Activated CD8-positive, alpha-beta T cell treated with anti-CD3 and anti-CD28 coated beads for 36 hours (primary cell): ENCODE results near the gene CTDP1. TPM values are rescaled to one million over a fixed set of nuclear protein-coding genes. Genes with fewer than 3 reads are reported as not detected.

Experiments used
- ATAC-seq: fragments of 200-7000 bp; cut with Tn5 transposase; one replicate; pipeline ENCODE4 v1.10.0; 2021; ENCODE audit warnings: mild to moderate bottlenecking, moderate library complexity
- CTCF ChIA-PET: fragments of 350-600 bp; sonication (Branson Sonifier 250); formaldehyde crosslinking; loops from one replicate; lab custom pipeline; 2021; ENCODE audit warnings: antibody characterized with exemption; lab: Charles Lee
- POLR2A ChIA-PET: fragments of 350-600 bp; sonication (Branson Sonifier 250); formaldehyde crosslinking; loops from one replicate; lab custom pipeline; 2021; ENCODE audit warnings: antibody characterized with exemption; lab: Charles Lee
- DNase-seq: peaks from one replicate; pipeline ENCODE4 v3.0.0-alpha.2; 2020
- H3K27ac Mint-ChIP-seq: one replicate; pipeline ENCODE4 v1.8.0; 2021; ENCODE audit warnings: mild to moderate bottlenecking, mixed read lengths
- H3K27me3 Mint-ChIP-seq: one replicate; pipeline ENCODE4 v1.8.0; 2021; ENCODE audit warnings: mixed read lengths
- H3K36me3 Mint-ChIP-seq: one replicate; pipeline ENCODE4 v1.8.0; 2021; ENCODE audit warnings: low read depth, mixed read lengths
- H3K4me1 Mint-ChIP-seq: one replicate; pipeline ENCODE4 v1.8.0; 2021; ENCODE audit warnings: low read depth, mixed read lengths
- H3K4me3 Mint-ChIP-seq: one replicate; pipeline ENCODE4 v1.8.0; 2021; ENCODE audit warnings: mild to moderate bottlenecking, moderate library complexity, mixed read lengths
- H3K9me3 Mint-ChIP-seq: one replicate; pipeline ENCODE4 v1.8.0; 2021; ENCODE audit warnings: mixed read lengths
- intact Hi-C: fragments of 100-400 bp; cut with micrococcal nuclease; formaldehyde crosslinking; loops from one replicate; pipeline ENCODE4 v1.10.0; 2022
- total RNA-seq, 2 experiments: library from RNA; stranded (reverse); gene quantifications; one replicate each; pipeline ENCODE4 v1.2.3, GENCODE V29; 2021
- TF ChIP-seq, protein P1 (sequence below): fragments of 200-600 bp; IDR thresholded peaks from one replicate; pipeline ENCODE4 v1.8.0; 2022; ENCODE audit warnings: antibody characterized with exemption, mild to moderate bottlenecking

Gene CTDP1
- total RNA-seq, 2 experiments from 2014 or later: 54.9 to 55.6 TPM

DNA sequence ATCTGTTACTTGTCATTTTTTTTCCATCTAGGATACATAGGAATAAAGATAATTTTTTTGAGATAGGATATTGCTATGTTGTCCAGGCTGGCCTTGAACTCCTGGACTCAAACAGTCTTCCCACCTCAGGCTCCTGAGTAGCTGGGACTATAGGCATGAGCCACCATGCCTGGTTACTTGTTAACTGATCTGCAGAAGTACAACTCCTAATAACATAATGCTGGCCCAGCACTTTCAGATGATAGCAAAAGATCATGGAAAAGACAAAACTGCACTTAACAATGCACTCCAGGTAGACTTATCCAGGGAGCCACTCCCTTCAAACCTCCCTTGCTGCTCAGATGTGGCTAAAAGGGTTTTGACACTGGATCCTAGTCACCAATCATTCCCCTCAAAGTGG, 11.4 kb upstream of the CTDP1 start:
- intact Hi-C loops: no loop called here
- Mint-ChIP-seq H3K9me3 (no peaks in the 10 kb centered on the region), H3K36me3 (peaks cover 2% of the 10 kb centered on the region), H3K27ac (no peak overlapping the region), H3K4me3 (no peak overlapping the region), H3K4me1 (no peaks in the 10 kb centered on the region), H3K27me3 (no peaks in the 10 kb centered on the region)
- ATAC-seq (no peak), DNase-seq (no peak)
- CTCF ChIA-PET: no interaction called here
- POLR2A ChIA-PET: no interaction called here
- TF ChIP-seq, protein P1, sequence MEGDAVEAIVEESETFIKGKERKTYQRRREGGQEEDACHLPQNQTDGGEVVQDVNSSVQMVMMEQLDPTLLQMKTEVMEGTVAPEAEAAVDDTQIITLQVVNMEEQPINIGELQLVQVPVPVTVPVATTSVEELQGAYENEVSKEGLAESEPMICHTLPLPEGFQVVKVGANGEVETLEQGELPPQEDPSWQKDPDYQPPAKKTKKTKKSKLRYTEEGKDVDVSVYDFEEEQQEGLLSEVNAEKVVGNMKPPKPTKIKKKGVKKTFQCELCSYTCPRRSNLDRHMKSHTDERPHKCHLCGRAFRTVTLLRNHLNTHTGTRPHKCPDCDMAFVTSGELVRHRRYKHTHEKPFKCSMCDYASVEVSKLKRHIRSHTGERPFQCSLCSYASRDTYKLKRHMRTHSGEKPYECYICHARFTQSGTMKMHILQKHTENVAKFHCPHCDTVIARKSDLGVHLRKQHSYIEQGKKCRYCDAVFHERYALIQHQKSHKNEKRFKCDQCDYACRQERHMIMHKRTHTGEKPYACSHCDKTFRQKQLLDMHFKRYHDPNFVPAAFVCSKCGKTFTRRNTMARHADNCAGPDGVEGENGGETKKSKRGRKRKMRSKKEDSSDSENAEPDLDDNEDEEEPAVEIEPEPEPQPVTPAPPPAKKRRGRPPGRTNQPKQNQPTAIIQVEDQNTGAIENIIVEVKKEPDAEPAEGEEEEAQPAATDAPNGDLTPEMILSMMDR: no peak

DNA sequence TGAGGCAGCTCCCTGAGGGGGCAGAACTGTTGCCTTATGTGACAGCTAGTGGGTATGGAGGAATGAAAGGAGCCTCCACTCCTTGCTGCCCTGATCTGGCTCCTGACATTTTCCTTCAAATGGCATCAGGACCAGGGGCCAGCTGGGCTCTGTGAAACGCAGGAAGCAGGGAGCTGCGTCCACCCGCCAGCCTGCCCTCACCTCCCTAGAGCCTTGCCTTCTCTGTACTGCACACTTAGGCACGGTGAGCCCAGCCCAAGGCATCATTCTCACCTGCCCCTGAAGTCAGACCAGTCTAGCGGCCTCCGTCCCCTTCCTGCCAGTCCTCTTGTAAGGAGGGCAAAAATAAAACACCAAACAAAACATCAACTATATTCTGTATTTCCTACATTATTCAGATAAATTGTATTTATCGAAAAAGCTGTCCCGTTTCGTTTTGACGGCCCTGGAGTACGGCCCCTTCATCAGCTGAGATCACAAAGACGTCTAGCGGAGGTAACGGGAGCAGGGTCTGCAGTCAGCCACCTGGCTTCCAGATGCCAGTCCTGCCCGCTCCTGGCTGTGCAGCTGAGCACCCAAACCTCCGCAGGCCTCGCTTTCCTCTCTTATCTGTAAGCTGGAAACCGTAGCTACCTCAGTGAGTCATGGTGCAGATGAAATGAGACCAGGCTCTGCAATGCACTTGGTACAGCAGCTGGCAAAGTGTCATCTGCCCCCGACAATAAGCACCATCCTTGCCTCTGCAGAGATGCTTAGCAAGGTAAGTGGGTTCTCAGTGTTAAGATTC, 6.9 kb upstream of the CTDP1 start:
- H3K4me1 Mint-ChIP-seq: peaks cover 14% of the 10 kb centered on the region
- CTCF ChIA-PET: interaction anchor here (0.9 kb wide), 1 partner anchor 12 kb away, joined by 3 read pairs; no protein-coding TSS in a partner anchor
- H3K27me3 Mint-ChIP-seq: no peaks in the 10 kb centered on the region

DNA sequence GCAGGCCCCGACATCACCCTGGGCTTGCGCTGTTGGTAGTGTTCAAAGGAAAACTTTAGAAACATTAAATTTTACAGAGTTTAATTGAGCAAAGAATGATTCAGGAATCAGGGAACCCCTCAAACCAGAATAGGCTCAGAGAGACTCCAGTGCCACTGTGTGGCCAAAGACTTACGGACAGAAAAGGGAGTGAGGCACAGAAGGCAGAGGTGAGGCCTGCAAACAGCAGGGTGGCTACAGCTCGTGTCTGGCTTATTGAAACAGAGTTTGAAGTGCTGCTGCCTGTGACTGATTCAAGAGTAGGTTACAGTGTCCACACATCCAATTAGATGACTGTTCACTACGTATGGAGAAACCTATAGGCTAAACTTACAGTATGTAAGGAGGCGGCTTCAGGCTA, 2.4 kb upstream of the CTDP1 start:
- peaks cover 48% of the 10 kb centered on the region for H3K36me3 Mint-ChIP-seq
- intact Hi-C loops: no loop called here
- POLR2A ChIA-PET: no interaction called here
- DNase-seq (no peak), ATAC-seq (no peak)
- peaks cover 39% of the 10 kb centered on the region for H3K4me1 Mint-ChIP-seq
- H3K9me3 Mint-ChIP-seq: no peaks in the 10 kb centered on the region
- H3K4me3 Mint-ChIP-seq: peak overlapping the region; percentile 91
- TF ChIP-seq, protein P1: no peak
- no peaks in the 10 kb centered on the region for H3K27me3 Mint-ChIP-seq
- H3K27ac Mint-ChIP-seq: peak overlapping the region; percentile 7
- CTCF ChIA-PET: no interaction called here

More for the DNA sequence above, 6.9 kb upstream of the CTDP1 start:
- ATAC-seq (no peak), DNase-seq (no peak)
- POLR2A ChIA-PET: interaction anchor here (1.0 kb wide), 1 partner anchor 9 kb away, joined by 4 read pairs; no protein-coding TSS in a partner anchor
- H3K9me3 Mint-ChIP-seq: no peaks in the 10 kb centered on the region
- no peak overlapping the region for H3K4me3 Mint-ChIP-seq
- TF ChIP-seq, protein P1: no peak
- intact Hi-C loops: no loop called here
- no peak overlapping the region for H3K27ac Mint-ChIP-seq
- peaks cover 27% of the 10 kb centered on the region for H3K36me3 Mint-ChIP-seq

DNA sequence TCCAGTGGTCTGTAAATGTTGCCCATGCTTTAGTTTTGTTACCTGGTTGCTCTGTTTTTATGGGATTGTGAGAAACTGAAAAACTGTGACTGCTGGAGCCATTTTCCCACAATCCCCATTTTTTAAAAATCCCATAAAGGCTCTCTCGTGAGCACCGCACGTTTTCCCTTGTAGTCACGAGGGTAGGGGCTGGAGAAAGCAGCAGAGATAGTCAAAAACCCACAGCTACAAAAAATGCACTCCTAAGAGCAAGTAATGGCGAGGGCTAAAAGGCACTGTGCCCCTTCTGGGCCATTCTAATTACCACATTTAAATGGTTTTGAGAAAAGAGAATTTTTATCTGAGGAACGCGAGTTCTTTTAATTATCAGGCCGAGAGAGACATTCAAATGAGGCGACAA, 1.8 kb upstream of the CTDP1 start:
- intact Hi-C loops: no loop called here
- H3K27me3 Mint-ChIP-seq: no peaks in the 10 kb centered on the region
- DNase-seq (no peak), ATAC-seq (no peak)
- POLR2A ChIA-PET: interaction anchor here (1.4 kb wide), 1 partner anchor 13 kb away, joined by 3 read pairs; no protein-coding TSS in a partner anchor
- peak overlapping the region; percentile 91 for H3K4me3 Mint-ChIP-seq
- peaks cover 54% of the 10 kb centered on the region for H3K36me3 Mint-ChIP-seq
- TF ChIP-seq, protein P1: no peak
- H3K27ac Mint-ChIP-seq: peak overlapping the region; percentile 99
- H3K4me1 Mint-ChIP-seq: peaks cover 46% of the 10 kb centered on the region
- CTCF ChIA-PET: no interaction called here
- H3K9me3 Mint-ChIP-seq: no peaks in the 10 kb centered on the region
